Glutamatergic neuron (in vitro differentiated cells): ENCODE measurements around the gene ZNF770. TPM values are rescaled to one million over a fixed set of nuclear protein-coding genes. Genes with fewer than 3 reads are reported as not detected.

Experiments used
- DNase-seq: peaks from one replicate; pipeline ENCODE4 v3.0.0; 2022
- H3K27ac Mint-ChIP-seq: one replicate; pipeline ENCODE4 v1.8.0; 2020; ENCODE audit warnings: mild to moderate bottlenecking, mixed read lengths, inconsistent platforms; ENCODE audit not compliant: unreplicated experiment
- H3K27me3 Mint-ChIP-seq: one replicate; pipeline ENCODE4 v1.8.0; 2020; ENCODE audit warnings: mild to moderate bottlenecking, moderate library complexity, mixed read lengths, inconsistent platforms; ENCODE audit not compliant: unreplicated experiment
- H3K36me3 Mint-ChIP-seq: one replicate; pipeline ENCODE4 v1.8.0; 2020; ENCODE audit warnings: mild to moderate bottlenecking, mixed read lengths, inconsistent platforms; ENCODE audit not compliant: unreplicated experiment
- H3K4me1 Mint-ChIP-seq: one replicate; pipeline ENCODE4 v1.8.0; 2020; ENCODE audit warnings: mild to moderate bottlenecking, low read depth, mixed read lengths, inconsistent platforms; ENCODE audit not compliant: unreplicated experiment
- H3K4me3 Mint-ChIP-seq: one replicate; pipeline ENCODE4 v1.8.0; 2020; ENCODE audit warnings: mild to moderate bottlenecking, mixed read lengths, inconsistent platforms; ENCODE audit not compliant: unreplicated experiment
- H3K9me3 Mint-ChIP-seq: one replicate; pipeline ENCODE4 v1.8.0; 2020; ENCODE audit warnings: mild to moderate bottlenecking, moderate library complexity, mixed read lengths, inconsistent platforms; ENCODE audit not compliant: unreplicated experiment
- total RNA-seq: library from RNA; stranded (reverse); fragmentation: NEBNext Ultra II Directional; extraction: Animal tissue kit (Norgen Biotek cat#: 25700); gene quantifications from one replicate; pipeline ENCODE4 v1.2.1, GENCODE V29; 2021; ENCODE audit not compliant: unreplicated experiment
- TF ChIP-seq, protein P1 (sequence below): fragments of 200-600 bp; sonication (generic); IDR thresholded peaks from one replicate; pipeline ENCODE4 v1.5.0; 2021; ENCODE audit not compliant: partially characterized antibody, unreplicated experiment

The ZNF770 gene
- total RNA-seq, 1 donor from 2014 or later, result 39.3 TPM

DNA sequence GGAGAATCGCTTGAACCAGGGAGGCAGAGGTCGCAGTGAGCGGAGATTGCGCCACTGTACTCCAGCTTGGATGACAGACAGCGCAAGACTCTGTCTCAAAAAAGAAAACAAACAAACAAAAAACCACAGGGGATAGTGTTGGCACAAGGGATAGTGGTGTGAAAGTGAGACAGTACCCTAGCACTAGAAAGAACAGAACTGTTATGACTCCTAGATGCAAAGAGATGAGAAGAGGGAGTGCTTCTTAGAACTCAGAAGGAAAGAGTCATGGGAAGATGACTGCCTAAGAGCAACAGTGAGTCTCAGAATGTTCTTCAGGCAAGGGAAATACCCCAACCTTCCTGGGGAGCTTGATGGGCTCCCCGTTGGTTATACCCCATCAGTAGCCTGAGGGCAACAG lies 17.8 kb upstream of the ZNF770 start:
- DNase-seq, result no peak
- H3K4me3 Mint-ChIP-seq, result no peak overlapping the region
- H3K27ac Mint-ChIP-seq, result no peak overlapping the region
- TF ChIP-seq, protein P1, sequence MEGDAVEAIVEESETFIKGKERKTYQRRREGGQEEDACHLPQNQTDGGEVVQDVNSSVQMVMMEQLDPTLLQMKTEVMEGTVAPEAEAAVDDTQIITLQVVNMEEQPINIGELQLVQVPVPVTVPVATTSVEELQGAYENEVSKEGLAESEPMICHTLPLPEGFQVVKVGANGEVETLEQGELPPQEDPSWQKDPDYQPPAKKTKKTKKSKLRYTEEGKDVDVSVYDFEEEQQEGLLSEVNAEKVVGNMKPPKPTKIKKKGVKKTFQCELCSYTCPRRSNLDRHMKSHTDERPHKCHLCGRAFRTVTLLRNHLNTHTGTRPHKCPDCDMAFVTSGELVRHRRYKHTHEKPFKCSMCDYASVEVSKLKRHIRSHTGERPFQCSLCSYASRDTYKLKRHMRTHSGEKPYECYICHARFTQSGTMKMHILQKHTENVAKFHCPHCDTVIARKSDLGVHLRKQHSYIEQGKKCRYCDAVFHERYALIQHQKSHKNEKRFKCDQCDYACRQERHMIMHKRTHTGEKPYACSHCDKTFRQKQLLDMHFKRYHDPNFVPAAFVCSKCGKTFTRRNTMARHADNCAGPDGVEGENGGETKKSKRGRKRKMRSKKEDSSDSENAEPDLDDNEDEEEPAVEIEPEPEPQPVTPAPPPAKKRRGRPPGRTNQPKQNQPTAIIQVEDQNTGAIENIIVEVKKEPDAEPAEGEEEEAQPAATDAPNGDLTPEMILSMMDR, result no peak
- peaks cover 2% of the 10 kb centered on the region for H3K4me1 Mint-ChIP-seq
- H3K9me3 Mint-ChIP-seq, result no peaks in the 10 kb centered on the region
- H3K36me3 Mint-ChIP-seq, result no peaks in the 10 kb centered on the region
- no peaks in the 10 kb centered on the region for H3K27me3 Mint-ChIP-seq

DNA sequence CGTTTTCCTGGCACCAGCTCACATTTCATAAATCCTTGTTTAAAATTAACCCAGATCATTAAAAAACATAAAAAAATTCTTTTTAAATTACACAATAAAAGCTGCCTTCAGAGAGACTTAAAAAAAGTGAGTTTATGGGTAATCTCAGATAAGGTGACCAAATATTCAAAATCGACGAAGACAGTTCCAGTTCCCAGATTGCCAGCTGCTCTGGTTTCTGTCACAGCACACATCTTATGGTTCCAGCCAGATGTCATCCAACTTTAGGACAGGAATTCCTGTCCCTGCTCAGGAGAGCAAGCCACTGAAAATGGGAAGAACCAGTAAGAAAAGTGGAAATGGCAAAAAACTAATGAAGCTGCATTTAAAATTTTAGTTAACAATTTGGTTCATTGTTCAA lies 15.8 kb upstream of the ZNF770 start:
- Mint-ChIP-seq H3K27ac (no peak overlapping the region), H3K27me3 (no peaks in the 10 kb centered on the region), H3K4me1 (peaks cover 2% of the 10 kb centered on the region), H3K4me3 (no peak overlapping the region), H3K9me3 (peaks cover 2% of the 10 kb centered on the region), H3K36me3 (no peaks in the 10 kb centered on the region)
- TF ChIP-seq, protein P1, result no peak
- no peak for DNase-seq

DNA sequence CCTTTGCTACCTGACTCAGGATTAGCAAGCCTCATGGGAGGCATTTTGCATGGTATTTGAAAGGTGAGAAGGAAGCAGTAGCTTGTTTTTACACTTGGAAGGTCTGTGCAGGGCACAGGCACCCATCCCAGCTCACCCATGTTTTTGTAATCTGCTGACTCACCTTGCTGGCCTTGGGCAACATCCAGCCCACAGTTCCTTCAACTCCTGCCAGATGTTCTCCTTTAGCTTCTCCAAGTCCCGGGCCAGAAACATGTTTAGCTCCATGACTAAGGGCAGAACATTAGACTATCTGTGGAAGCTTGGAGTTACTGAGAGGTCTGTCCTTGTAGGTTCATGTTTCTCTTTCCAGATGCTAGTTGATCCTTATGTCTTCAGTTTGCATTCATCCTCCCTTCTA lies 12.4 kb upstream of the ZNF770 start:
- Mint-ChIP-seq H3K36me3 (no peaks in the 10 kb centered on the region), H3K27ac (no peak overlapping the region), H3K4me1 (peaks cover 8% of the 10 kb centered on the region), H3K27me3 (peaks cover 1% of the 10 kb centered on the region), H3K4me3 (no peak overlapping the region), H3K9me3 (peaks cover 2% of the 10 kb centered on the region)
- TF ChIP-seq, protein P1, result no peak
- no peak for DNase-seq

DNA sequence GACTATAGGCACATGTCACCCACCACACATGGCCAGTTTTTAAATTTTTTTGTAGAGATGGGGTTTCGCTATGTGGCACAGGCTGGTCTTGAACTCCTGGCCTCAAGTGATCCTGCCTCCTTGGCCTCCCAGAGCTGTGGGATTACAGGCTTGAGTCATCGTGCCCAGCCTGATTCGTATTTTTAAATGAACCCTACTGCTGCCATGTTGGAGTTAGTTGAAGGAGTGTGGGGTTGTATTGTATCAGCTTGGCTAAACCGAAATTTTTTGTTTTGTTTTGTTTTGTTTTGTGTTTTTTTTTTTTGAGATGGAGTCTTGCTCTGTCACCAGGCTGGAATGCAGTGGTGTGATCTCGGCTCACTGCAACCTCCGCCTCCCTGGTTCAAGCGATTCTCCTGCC lies 11.8 kb upstream of the ZNF770 start:
- DNase-seq, result no peak
- Mint-ChIP-seq H3K4me3 (no peak overlapping the region), H3K36me3 (no peaks in the 10 kb centered on the region), H3K4me1 (peaks cover 8% of the 10 kb centered on the region), H3K9me3 (peaks cover 2% of the 10 kb centered on the region), H3K27ac (no peak overlapping the region), H3K27me3 (peaks cover 1% of the 10 kb centered on the region)
- TF ChIP-seq, protein P1, result no peak

DNA sequence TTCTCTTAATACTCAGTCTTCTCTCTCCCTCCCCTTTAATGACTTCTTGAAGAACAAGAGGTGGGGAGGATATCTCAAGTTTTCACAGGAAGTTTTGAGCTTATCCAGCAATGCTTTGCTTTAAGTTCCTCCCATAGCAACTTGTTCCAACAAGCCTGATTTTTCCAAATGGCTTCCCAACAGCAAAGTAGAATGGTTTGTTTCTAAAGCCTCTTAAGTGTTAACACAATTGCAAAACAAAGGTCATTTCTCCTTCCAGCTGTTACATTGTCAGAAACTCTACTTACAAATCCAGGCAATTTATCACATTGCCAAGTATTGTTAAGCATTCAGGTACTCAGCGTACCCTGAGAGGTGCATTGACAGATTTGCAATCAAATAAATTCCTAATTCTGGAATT lies 6.8 kb upstream of the ZNF770 start:
- DNase-seq, result no peak
- H3K36me3 Mint-ChIP-seq, result no peaks in the 10 kb centered on the region
- H3K27ac Mint-ChIP-seq, result no peak overlapping the region
- peaks cover 1% of the 10 kb centered on the region for H3K27me3 Mint-ChIP-seq
- H3K4me3 Mint-ChIP-seq, result no peak overlapping the region
- H3K4me1 Mint-ChIP-seq, result peaks cover 6% of the 10 kb centered on the region
- TF ChIP-seq, protein P1, result no peak
- peaks cover 1% of the 10 kb centered on the region for H3K9me3 Mint-ChIP-seq
